ACC112 (cell line): Measurements from ENCODE around the gene PSTPIP2.

Experiments used
- H2AFZ ChIP-seq: fragments of 200-600 bp; sonication (generic); one replicate; pipeline ENCODE4 v1.6.0; 2017; ENCODE audit warnings: antibody characterized with exemption, low read length; ENCODE audit not compliant: unreplicated experiment
- H3K27ac ChIP-seq: fragments of 200-600 bp; sonication (generic); 2 replicates; pipeline ENCODE4 v1.5.1; 2014; ENCODE audit warnings: low read depth, mild to moderate bottlenecking, antibody characterized with exemption, low read length, moderate library complexity
- H3K27me3 ChIP-seq: fragments of 200-600 bp; sonication (generic); 2 replicates; pipeline ENCODE4 v1.6.1; 2014; ENCODE audit warnings: mild to moderate bottlenecking, antibody characterized with exemption, low read length, moderate library complexity, mixed read lengths; ENCODE audit not compliant: insufficient read depth
- H3K36me3 ChIP-seq: fragments of 200-600 bp; sonication (generic); 2 replicates; pipeline ENCODE4 v1.6.1; 2016; ENCODE audit warnings: mild to moderate bottlenecking, antibody characterized with exemption, low read length, moderate library complexity, mixed read lengths; ENCODE audit not compliant: insufficient read depth
- H3K4me1 ChIP-seq: fragments of 200-600 bp; sonication (generic); one replicate; pipeline ENCODE4 v1.6.1; 2016; ENCODE audit warnings: low read length, mixed read lengths; ENCODE audit not compliant: insufficient read depth, unreplicated experiment, control insufficient read depth
- H3K4me3 ChIP-seq: fragments of 200-600 bp; sonication (generic); 2 replicates; pipeline ENCODE4 v1.5.1; 2014; ENCODE audit warnings: mild to moderate bottlenecking, low read depth, low read length
- H3K79me2 ChIP-seq: fragments of 200-600 bp; sonication (generic); one replicate; pipeline ENCODE4 v1.6.0; 2016; ENCODE audit warnings: low read length; ENCODE audit not compliant: control insufficient read depth, unreplicated experiment, insufficient read depth

PSTPIP2 gene, protein sequence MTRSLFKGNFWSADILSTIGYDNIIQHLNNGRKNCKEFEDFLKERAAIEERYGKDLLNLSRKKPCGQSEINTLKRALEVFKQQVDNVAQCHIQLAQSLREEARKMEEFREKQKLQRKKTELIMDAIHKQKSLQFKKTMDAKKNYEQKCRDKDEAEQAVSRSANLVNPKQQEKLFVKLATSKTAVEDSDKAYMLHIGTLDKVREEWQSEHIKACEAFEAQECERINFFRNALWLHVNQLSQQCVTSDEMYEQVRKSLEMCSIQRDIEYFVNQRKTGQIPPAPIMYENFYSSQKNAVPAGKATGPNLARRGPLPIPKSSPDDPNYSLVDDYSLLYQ

DNA sequence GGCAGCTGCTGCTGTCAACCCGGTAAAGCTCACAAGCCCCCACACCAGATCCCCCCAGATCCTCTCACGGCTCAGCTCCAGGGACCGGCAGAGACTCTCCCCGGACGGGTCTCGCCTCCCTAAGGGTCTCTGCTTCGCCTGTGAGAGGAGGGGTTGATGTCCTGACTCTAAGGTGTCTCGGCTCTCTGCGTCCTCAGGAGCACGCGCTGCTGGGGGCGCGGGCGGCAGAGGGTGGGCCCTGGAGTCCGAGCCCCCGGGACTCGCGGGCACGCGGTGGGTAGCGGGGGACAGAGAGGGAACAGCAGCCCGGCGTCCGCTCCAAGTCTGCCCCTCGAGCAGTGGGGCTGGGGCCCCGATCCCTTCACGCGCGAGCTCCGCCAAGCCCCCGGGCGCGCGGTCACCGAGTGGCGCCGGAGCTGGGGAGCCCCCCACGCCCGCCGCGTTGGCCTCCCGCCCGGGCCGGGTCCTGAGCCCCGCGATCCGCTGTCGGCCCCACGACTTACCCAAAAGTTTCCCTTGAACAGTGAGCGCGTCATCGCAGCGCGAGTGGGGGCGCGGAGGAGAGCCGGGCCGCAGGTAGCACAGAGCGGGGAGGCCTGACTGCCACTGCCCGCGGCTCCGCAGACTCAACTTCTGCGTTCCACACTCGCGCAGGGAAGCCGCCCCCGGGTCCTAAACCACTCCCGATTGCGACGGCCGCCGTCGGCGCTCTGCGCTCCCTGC, at the start of gene PSTPIP2:
Gene PSTPIP2 (minus strand): TSS at position 608 of the 723 bp plus-strand sequence. CDS start 72 bp downstream, at position 536.
- Histone ChIP-seq H3K4me1 (peaks cover 4% of the 10 kb centered on the region), H3K4me3 (peak within 1 kb of the TSS; percentile 95), H3K27me3 (no peaks in the 10 kb centered on the region), H3K36me3 (no peaks in the 10 kb centered on the region), H3K27ac (no peak within 1 kb of the TSS), H3K79me2 (no peaks in the 10 kb centered on the region), H2AFZ (peak within 1 kb of the TSS; percentile 91)

DNA sequence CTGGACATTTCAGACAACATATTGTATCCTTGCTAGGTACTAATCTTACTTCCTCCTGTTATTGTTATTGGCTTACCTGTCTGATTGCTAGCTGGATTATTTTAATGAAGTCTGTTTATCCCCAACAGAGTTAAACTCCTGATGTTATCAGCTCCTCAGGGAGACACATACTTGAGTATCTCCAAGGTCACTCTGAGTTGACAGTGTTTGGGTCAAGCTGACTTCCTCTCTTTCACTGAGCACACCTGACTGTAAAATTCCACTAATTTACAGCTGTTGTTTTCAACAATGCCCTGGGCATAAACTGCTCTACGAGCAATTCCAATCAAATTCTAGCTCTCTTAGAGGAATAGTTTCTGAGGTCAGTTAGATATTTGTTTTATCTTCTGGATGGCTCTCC, 41.7 kb upstream of the PSTPIP2 start:
- H3K36me3 ChIP-seq = peaks cover 15% of the 10 kb centered on the region
- H3K79me2 ChIP-seq = no peaks in the 10 kb centered on the region
- H3K27ac ChIP-seq = no peak overlapping the region

DNA sequence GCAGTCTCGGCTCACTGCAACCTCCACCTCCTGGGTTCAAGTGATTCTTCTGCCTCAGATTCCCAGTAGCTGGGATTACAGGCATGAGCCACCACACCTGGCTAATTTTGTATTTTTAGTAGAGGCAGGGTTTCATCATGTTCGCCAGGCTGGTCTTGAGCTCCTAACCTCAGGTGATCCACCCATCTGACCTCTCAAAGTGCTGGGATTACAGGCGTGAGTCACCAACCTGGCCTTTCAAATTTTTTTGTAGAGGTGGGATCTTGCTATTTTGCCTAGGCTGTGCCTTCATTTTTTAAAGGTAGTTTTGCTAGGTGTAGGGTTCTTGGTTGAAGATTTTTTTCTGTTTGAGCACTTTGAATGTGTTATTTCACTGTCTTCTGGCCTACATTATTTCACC, 38.3 kb upstream of the PSTPIP2 start:
- H3K79me2 ChIP-seq = peaks cover 6% of the 10 kb centered on the region
- no peak overlapping the region for H2AFZ ChIP-seq
- H3K4me1 ChIP-seq = peaks cover 2% of the 10 kb centered on the region
- peaks cover 18% of the 10 kb centered on the region for H3K36me3 ChIP-seq
- H3K4me3 ChIP-seq = no peak overlapping the region
- H3K27me3 ChIP-seq = no peaks in the 10 kb centered on the region
- no peak overlapping the region for H3K27ac ChIP-seq

More for the DNA sequence above, 41.7 kb upstream of the PSTPIP2 start:
- Histone ChIP-seq H3K27me3 (no peaks in the 10 kb centered on the region), H3K4me3 (no peak overlapping the region), H2AFZ (no peak overlapping the region), H3K4me1 (no peaks in the 10 kb centered on the region)

DNA sequence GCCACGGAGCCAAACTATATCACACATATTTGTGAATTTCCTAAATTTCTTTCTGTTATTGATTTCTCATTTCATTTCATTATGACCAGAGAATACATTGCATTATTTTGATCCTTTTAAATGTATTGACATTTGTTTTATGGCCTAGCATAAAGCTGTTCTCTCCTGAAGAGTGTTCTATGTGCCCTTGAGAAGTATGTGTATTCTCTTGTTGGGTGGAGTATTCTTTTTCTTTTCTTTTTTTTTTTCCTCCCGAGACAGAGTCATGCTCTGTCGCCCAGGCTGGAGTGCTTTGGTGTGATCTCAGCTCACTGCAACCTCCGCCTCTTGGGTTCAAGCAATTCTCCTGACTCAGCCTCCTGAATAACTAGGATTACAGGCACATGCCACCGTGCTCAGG, 37.3 kb upstream of the PSTPIP2 start:
- peaks cover 12% of the 10 kb centered on the region for H3K79me2 ChIP-seq
- no peak overlapping the region for H3K4me3 ChIP-seq
- no peaks in the 10 kb centered on the region for H3K27me3 ChIP-seq
- H3K4me1 ChIP-seq = peaks cover 2% of the 10 kb centered on the region
- peaks cover 14% of the 10 kb centered on the region for H3K36me3 ChIP-seq
- H3K27ac ChIP-seq = no peak overlapping the region
- no peak overlapping the region for H2AFZ ChIP-seq

DNA sequence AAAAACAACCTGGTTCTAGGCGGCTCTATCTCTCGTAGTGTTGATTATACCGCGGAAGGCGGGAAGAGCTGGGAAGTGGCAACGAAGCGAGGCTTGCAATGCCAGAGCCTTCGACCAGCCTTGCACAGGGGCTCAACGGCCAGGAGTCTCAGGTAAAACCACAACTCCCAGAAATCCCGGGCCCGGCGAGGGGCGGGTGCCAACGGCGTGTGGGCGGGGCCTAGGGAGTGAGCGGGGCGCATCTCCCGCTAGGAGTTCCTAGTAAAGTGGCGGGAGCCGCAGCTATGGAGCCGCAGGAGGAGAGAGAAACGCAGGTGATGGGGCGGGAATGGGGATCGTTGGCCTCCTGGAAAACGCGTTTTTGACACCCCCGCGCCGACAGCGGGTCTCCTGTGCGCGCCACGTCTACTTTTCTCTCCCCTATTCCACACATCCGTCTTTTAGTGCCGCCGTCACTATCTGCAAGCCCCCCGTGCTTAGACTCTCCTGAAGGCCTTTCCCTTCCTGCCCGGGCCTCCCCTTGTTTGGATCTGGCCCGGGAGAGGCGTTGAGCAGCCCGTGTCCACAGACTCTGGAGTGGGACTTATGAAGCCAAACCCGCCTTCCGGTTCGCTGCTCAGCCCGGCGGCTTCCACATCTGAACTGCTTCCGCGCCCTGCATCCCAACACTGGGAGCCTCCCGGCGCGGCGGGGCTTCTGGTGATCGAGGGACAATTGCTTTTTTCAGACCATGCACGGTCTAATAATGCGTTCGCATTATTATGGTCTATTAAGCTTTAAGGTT, 32.3 kb upstream of the PSTPIP2 start, which contains the start of gene HAUS1:
Gene HAUS1 (plus strand): TSS at position 258 of the 784 bp plus-strand sequence. CDS start 27 bp downstream, at position 285.
- H3K27me3 ChIP-seq = no peaks in the 10 kb centered on the region
- peak within 1 kb of the TSS; percentile 95 for H3K4me3 ChIP-seq
- H3K4me1 ChIP-seq = peaks cover 2% of the 10 kb centered on the region
- peaks cover 3% of the 10 kb centered on the region; the same call in 1 of the 2 replicates for H3K36me3 ChIP-seq
- peak within 1 kb of the TSS; percentile 98 for H2AFZ ChIP-seq
- peaks cover 12% of the 10 kb centered on the region for H3K79me2 ChIP-seq
- peak within 1 kb of the TSS; percentile 60 for H3K27ac ChIP-seq

DNA sequence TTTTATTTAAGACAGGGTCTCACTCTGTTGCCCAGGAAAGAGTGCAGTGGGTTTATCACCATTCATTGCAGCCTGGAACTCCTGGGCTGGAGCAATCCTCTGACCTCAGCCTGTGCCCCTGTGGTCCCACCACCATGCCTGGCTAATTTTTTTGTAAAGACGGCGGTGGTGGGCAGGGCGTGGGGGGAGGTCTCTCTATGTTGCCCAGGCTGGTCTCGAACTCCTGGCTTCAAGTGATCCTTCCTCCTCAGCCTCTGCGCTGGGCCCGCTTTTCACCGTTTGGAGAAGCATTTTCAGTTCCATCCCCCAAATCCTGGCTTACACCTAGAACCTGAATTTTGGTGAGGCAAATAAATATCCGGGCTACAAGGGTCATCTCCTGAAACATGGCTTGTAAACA, 27.4 kb upstream of the PSTPIP2 start:
- Histone ChIP-seq H3K36me3 (peaks cover 8% of the 10 kb centered on the region), H3K79me2 (peaks cover 37% of the 10 kb centered on the region), H2AFZ (no peak overlapping the region), H3K27ac (no peak overlapping the region), H3K4me3 (no peak overlapping the region), H3K27me3 (no peaks in the 10 kb centered on the region), H3K4me1 (peaks cover 25% of the 10 kb centered on the region)

DNA sequence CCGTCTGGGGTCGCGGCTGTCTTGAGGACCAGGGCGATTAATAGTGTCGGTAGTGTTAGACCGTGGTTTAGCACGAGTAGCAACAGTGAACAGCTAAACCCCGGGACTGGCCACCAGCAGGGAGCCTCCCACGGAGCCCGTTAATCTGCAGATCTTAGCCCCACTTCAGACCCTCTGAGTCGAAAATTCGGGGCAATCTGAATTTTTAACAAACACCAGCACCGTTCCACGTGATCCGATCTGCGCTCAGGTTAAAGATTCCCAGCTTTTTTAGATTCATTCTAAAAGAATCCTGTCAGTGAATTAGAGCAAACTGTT, 26.5 kb upstream of the PSTPIP2 start:
- peaks cover 44% of the 10 kb centered on the region for H3K79me2 ChIP-seq
- peak overlapping the region; percentile 97 for H3K4me3 ChIP-seq

DNA sequence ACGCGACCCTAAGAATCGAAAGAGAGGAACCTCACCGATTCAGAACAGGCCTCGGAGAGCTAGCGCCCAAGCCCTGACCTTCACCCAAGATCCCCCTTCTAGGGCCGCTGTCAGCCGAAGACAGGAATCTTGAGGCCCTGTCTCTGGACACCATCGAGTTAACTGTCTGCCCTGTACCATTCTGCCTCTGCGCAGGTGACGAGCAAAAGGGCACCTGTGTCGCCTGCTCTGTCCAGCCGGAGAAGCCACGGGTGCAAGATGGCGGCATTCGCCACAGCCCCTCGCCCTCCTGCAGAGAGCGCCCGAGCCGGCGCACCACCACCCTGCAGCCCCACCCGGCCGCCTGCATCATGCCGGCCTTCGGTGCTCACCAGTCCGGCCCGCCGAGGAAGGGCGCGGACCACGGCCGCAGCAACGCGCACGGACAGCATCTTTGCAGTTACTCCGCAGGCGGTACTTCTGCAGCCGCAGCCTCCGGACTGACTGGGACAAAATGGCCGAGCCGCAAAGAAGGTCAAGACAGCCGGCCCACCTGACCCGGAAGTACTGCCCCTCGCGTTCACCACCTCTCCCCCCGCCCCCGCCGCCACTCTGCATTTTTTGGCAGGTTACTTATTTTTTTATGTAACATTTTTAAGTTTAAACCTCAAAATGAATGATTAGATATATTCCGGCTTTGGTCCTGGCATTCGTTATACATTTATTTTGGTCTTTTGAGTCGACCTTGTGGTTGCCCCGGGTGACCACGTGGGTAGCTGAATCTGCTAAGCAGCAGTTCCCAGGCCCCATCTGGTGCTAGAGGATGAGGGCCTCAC, 25.9 kb upstream of the PSTPIP2 start, which contains the start of gene ATP5F1A:
Gene ATP5F1A (minus strand): TSS at position 496 of the 815 bp plus-strand sequence. CDS start 65 bp downstream, at position 431.
- Histone ChIP-seq H3K4me3 (peak within 1 kb of the TSS; percentile 97), H3K79me2 (peaks cover 50% of the 10 kb centered on the region), H2AFZ (peak within 1 kb of the TSS; percentile 98), H3K36me3 (peaks cover 8% of the 10 kb centered on the region), H3K27ac (peak within 1 kb of the TSS; percentile 59), H3K4me1 (peaks cover 25% of the 10 kb centered on the region), H3K27me3 (no peaks in the 10 kb centered on the region)

More for the DNA sequence above, 26.5 kb upstream of the PSTPIP2 start:
- Histone ChIP-seq H3K36me3 (peaks cover 8% of the 10 kb centered on the region), H3K4me1 (peaks cover 25% of the 10 kb centered on the region), H3K27ac (peak overlapping the region; percentile 59), H2AFZ (peak overlapping the region; percentile 98), H3K27me3 (no peaks in the 10 kb centered on the region)

DNA sequence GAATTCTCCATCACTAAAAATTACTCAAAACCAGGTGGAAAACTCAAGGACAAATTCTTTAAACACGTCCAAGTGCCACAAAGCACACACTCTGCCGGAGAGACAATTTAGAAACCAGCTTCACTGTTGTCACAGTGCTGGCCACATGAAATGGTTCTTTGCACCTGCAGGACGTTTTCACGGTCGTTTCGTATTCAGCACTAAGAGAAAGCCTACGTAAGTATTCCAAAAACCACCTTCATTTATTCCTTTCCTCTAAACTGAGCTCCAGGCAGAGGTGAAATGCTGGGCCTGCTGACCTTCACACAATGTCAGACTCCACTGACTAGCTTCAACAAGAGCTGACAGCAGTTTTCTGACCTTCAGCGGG, 25.4 kb upstream of the PSTPIP2 start:
- Histone ChIP-seq H3K79me2 (peaks cover 55% of the 10 kb centered on the region), H3K4me3 (peak overlapping the region; percentile 97), H3K36me3 (peaks cover 8% of the 10 kb centered on the region), H2AFZ (peak overlapping the region; percentile 88), H3K4me1 (peaks cover 25% of the 10 kb centered on the region), H3K27ac (peak overlapping the region; percentile 59), H3K27me3 (no peaks in the 10 kb centered on the region)
